Measurements from ENCODE around the gene DHX30.
"Not testable (repeated sequence)": the region's sequence is repeated elsewhere in the genome, so short reads cannot be mapped to it uniquely, and the experiment has no call there.

The DHX30 gene

GRCh38 chr3:47802734-47803479 lies at the start of gene DHX30:
Gene DHX30 (plus strand): TSS chr3:47803138. CDS start chr3:47810684, 7,546 bp downstream.
- Histone ChIP-seq H4K20me1 (no peaks in the 10 kb centered on the region), H3K9me3 (replicated peaks in 1 of 11) (no peaks in the 10 kb centered on the region), H3K4me2 (peak within 1 kb of the TSS; percentile 82 to 97 (median 93)), H3K4me3 (peak within 1 kb of the TSS; percentile 80 to 98 (median 84)), H3K27me3 (no peaks in the 10 kb centered on the region), H3K4me1 (peaks cover 32 to 39% (median 34%) of the 10 kb centered on the region in 10 experiments), H3K27ac (peak within 1 kb of the TSS; percentile 79 to 97 (median 94)), H3K36me3 (peaks cover 24 to 35% (median 30%) of the 10 kb centered on the region in 11 experiments), H3K9ac (peak within 1 kb of the TSS; percentile 88 to 97 (median 94))
- no peak for TF ChIP-seq Cebpa-rat (IDR thresholded peaks at IDR 0.05)

- H3K27ac ChIP-seq: no peak overlapping the region
- TF ChIP-seq Cebpa-rat (IDR thresholded peaks at IDR 0.05): no peak
- H3K9me3 ChIP-seq (replicated peaks in 1 of 11): 0 out of 22 replicates have a peak, but pooled peaks cover 0 to 3% (median 0%) of the 10 kb centered on the region in 11 experiments
- no peaks in the 10 kb centered on the region for H3K4me1 ChIP-seq
- H4K20me1 ChIP-seq: peaks cover 34 to 100% (median 99%) of the 10 kb centered on the region in 11 experiments; a peak in 21 of 22 replicates
- H3K36me3 ChIP-seq: peaks cover 64 to 100% (median 97%) of the 10 kb centered on the region in 11 experiments
- H3K4me3 ChIP-seq: no peak overlapping the region
- H3K4me2 ChIP-seq: no peak overlapping the region
- H3K9ac ChIP-seq: no peak overlapping the region
- H3K27me3 ChIP-seq: no peaks in the 10 kb centered on the region
Observed at GRCh38 chr3:47758261-47759025, 44.5 kb upstream of the DHX30 start.

- H3K36me3 ChIP-seq: peaks cover 72 to 100% (median 97%) of the 10 kb centered on the region in 11 experiments
- H3K27me3 ChIP-seq; H3K27ac ChIP-seq; H3K9me3 ChIP-seq (replicated peaks in 1 of 11); H3K4me2 ChIP-seq; H3K4me3 ChIP-seq; H3K4me1 ChIP-seq; H3K9ac ChIP-seq: not testable (repeated sequence)
- peaks cover 40 to 100% (median 100%) of the 10 kb centered on the region in 11 experiments; a peak in 21 of 22 replicates for H4K20me1 ChIP-seq
Observed at GRCh38 chr3:47760207-47760606, 42.7 kb upstream of the DHX30 start.

- Histone ChIP-seq H3K27me3 (no peaks in the 10 kb centered on the region), H4K20me1 (peaks cover 41 to 100% (median 100%) of the 10 kb centered on the region in 11 experiments; a peak in 21 of 22 replicates), H3K4me1 (no peaks in the 10 kb centered on the region), H3K27ac (no peak overlapping the region), H3K36me3 (peaks cover 78 to 100% (median 97%) of the 10 kb centered on the region in 11 experiments), H3K9ac (no peak overlapping the region), H3K9me3 (replicated peaks in 1 of 11) (0 out of 22 replicates have a peak, but pooled peaks cover 0 to 3% (median 0%) of the 10 kb centered on the region in 11 experiments), H3K4me3 (no peak overlapping the region), H3K4me2 (no peak overlapping the region)
- TF ChIP-seq Cebpa-rat (IDR thresholded peaks at IDR 0.05): no peak
Observed at GRCh38 chr3:47761046-47761445, 41.9 kb upstream of the DHX30 start.

GRCh38 chr3:47762233-47762632 lies 40.7 kb upstream of the DHX30 start:
- no peak overlapping the region for H3K4me2 ChIP-seq
- no peak overlapping the region for H3K4me3 ChIP-seq
- no peaks in the 10 kb centered on the region for H3K9me3 ChIP-seq (replicated peaks in 1 of 11)
- H3K27ac ChIP-seq: peak overlapping the region in 1 of 11 experiments; percentile 31; a peak in 1 of 22 replicates
- peaks cover 71 to 100% (median 97%) of the 10 kb centered on the region in 11 experiments for H3K36me3 ChIP-seq
- no peaks in the 10 kb centered on the region for H3K27me3 ChIP-seq
- no peak overlapping the region for H3K9ac ChIP-seq
- TF ChIP-seq Cebpa-rat (IDR thresholded peaks at IDR 0.05): no peak
- H3K4me1 ChIP-seq: no peaks in the 10 kb centered on the region
- peaks cover 41 to 100% (median 100%) of the 10 kb centered on the region in 11 experiments; a peak in 21 of 22 replicates for H4K20me1 ChIP-seq

GRCh38 chr3:47766186-47766585 lies 36.8 kb upstream of the DHX30 start:
- H3K27ac ChIP-seq: no peak overlapping the region

GRCh38 chr3:47772047-47772446 lies 30.9 kb upstream of the DHX30 start:
- Histone ChIP-seq H3K4me2 (no peak overlapping the region), H3K27me3 (no peaks in the 10 kb centered on the region), H3K9me3 (replicated peaks in 1 of 11) (no peaks in the 10 kb centered on the region), H3K4me1 (peaks cover 0 to 17% (median 4%) of the 10 kb centered on the region in 10 experiments; a peak in 7 of 20 replicates), H3K9ac (no peak overlapping the region), H3K4me3 (no peak overlapping the region), H3K27ac (no peak overlapping the region), H3K36me3 (peaks cover 51 to 96% (median 92%) of the 10 kb centered on the region in 11 experiments), H4K20me1 (peaks cover 44 to 100% (median 99%) of the 10 kb centered on the region in 11 experiments; a peak in 21 of 22 replicates)
- no peak for TF ChIP-seq Cebpa-rat (IDR thresholded peaks at IDR 0.05)

More at GRCh38 chr3:47766186-47766585, 36.8 kb upstream of the DHX30 start:
- no peaks in the 10 kb centered on the region for H3K9me3 ChIP-seq (replicated peaks in 1 of 11)
- peaks cover 25 to 100% (median 98%) of the 10 kb centered on the region in 11 experiments; a peak in 21 of 22 replicates for H4K20me1 ChIP-seq
- H3K27me3 ChIP-seq: no peaks in the 10 kb centered on the region
- peaks cover 73 to 100% (median 97%) of the 10 kb centered on the region in 11 experiments for H3K36me3 ChIP-seq
- no peak for TF ChIP-seq Cebpa-rat (IDR thresholded peaks at IDR 0.05)
- no peaks in the 10 kb centered on the region for H3K4me1 ChIP-seq
- no peak overlapping the region for H3K9ac ChIP-seq
- H3K4me2 ChIP-seq: no peak overlapping the region
- H3K4me3 ChIP-seq: no peak overlapping the region

GRCh38 chr3:47772788-47773187 lies 30.1 kb upstream of the DHX30 start:
- Histone ChIP-seq H3K9me3 (replicated peaks in 1 of 11) (no peaks in the 10 kb centered on the region), H3K4me3 (no peak overlapping the region), H4K20me1 (peaks cover 50 to 100% (median 99%) of the 10 kb centered on the region in 11 experiments; a peak in 21 of 22 replicates), H3K9ac (no peak overlapping the region), H3K4me2 (no peak overlapping the region), H3K4me1 (peaks cover 5 to 24% (median 9%) of the 10 kb centered on the region in 10 experiments; a peak in 19 of 20 replicates), H3K27me3 (no peaks in the 10 kb centered on the region), H3K27ac (no peak overlapping the region), H3K36me3 (peaks cover 48 to 96% (median 92%) of the 10 kb centered on the region in 11 experiments)
- no peak for TF ChIP-seq Cebpa-rat (IDR thresholded peaks at IDR 0.05)

Data from BLaER1 treated with 17β-estradiol and CSF1 and Interleukin-3, amounts not matched to agents 10 nM and 100 nM (cell line).